ENCODE results near the gene SLC12A8. TPM values are rescaled to one million over a fixed set of nuclear protein-coding genes. Genes with fewer than 3 reads are reported as not detected.

The SLC12A8 gene
- total and polyA plus RNA-seq, 8 donors: 1.5 to 31.7 (median 12.3) TPM

- intact Hi-C loops (cut with DNase I; ENCODE audit: low total_unique reads): no loop called here
- peaks cover 0 to 9% (median 3%) of the 10 kb centered on the region in 4 donors for H3K36me3 ChIP-seq
- TF ChIP-seq EP300 (IDR thresholded peaks at IDR 0.05): no peak
- TF ChIP-seq POLR2A (IDR thresholded peaks at IDR 0.05): no peak
- no peak for TF ChIP-seq POLR2AphosphoS5 (IDR thresholded peaks at IDR 0.05)
- TF ChIP-seq, protein P1, sequence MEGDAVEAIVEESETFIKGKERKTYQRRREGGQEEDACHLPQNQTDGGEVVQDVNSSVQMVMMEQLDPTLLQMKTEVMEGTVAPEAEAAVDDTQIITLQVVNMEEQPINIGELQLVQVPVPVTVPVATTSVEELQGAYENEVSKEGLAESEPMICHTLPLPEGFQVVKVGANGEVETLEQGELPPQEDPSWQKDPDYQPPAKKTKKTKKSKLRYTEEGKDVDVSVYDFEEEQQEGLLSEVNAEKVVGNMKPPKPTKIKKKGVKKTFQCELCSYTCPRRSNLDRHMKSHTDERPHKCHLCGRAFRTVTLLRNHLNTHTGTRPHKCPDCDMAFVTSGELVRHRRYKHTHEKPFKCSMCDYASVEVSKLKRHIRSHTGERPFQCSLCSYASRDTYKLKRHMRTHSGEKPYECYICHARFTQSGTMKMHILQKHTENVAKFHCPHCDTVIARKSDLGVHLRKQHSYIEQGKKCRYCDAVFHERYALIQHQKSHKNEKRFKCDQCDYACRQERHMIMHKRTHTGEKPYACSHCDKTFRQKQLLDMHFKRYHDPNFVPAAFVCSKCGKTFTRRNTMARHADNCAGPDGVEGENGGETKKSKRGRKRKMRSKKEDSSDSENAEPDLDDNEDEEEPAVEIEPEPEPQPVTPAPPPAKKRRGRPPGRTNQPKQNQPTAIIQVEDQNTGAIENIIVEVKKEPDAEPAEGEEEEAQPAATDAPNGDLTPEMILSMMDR (IDR thresholded peaks at IDR 0.05): no peak
- no peak overlapping the region for H3K4me3 ChIP-seq
- no peak for DNase-seq
- H3K4me1 ChIP-seq: peaks cover 0 to 4% (median 0%) of the 10 kb centered on the region in 4 donors
- H3K27me3 ChIP-seq: no peaks in the 10 kb centered on the region
- H3K27ac ChIP-seq: no peak overlapping the region
- 92 to 97% (median 93%) methylated on average over 4 of the region's 4 CpGs for WGBS, 5 donors
- no peaks in the 10 kb centered on the region for H3K9me3 ChIP-seq
Observed at GRCh38 chr3:125109536-125109925, 103.0 kb downstream of the SLC12A8 start.

GRCh38 chr3:125108833-125109535 is 103.6 kb downstream of the SLC12A8 start:
- Histone ChIP-seq H3K27ac (no peak overlapping the region), H3K4me1 (peaks cover 0 to 4% (median 0%) of the 10 kb centered on the region in 4 donors), H3K36me3 (peaks cover 0 to 9% (median 3%) of the 10 kb centered on the region in 4 donors), H3K4me3 (no peak overlapping the region), H3K27me3 (no peaks in the 10 kb centered on the region), H3K9me3 (no peaks in the 10 kb centered on the region)
- intact Hi-C loops (cut with DNase I; ENCODE audit: low total_unique reads): no loop called here
- 84 to 94% (median 88%) methylated on average over 9 of the region's 9 CpGs for WGBS, 5 donors
- no peak for DNase-seq
- TF ChIP-seq EP300 (IDR thresholded peaks at IDR 0.05) (no peak), POLR2A (IDR thresholded peaks at IDR 0.05) (no peak), POLR2AphosphoS5 (IDR thresholded peaks at IDR 0.05) (no peak)
- TF ChIP-seq, protein P1 (IDR thresholded peaks at IDR 0.05): no peak

DNA sequence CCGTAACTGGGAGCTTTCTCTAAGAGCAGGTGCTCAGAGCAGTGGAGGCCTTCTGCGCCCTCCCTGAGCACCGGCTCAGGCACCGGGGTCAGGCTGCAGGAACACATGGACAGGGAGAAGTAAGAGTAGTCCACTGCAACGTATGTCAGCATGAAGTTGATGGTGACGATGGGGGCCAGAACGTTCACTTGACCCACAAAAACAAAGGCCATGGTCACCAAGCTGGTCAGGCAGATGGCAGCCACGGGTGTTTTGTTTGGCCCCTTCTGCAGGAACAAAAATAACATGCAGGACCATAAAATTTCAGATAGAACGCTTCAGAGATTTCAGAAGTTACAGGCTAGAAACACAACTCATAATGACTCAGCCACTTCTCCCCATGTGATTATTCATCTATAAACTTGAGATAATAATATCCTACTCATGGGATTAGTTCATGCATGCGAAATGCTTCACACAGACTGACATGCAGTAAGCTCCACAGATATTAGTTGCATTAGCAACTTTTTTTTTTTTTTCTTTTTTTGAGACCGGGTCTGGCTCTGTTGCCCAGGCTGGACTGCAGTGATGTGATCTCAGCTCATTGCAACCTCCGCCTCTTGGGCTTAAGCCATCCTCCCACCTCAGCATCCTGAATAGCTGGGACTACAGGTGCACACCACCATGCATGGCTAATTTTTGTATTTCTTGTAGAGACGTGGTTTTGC is 104.5 kb downstream of the SLC12A8 start:
- Histone ChIP-seq H3K27me3 (no peaks in the 10 kb centered on the region), H3K4me3 (no peak overlapping the region), H3K36me3 (peaks cover 0 to 9% (median 3%) of the 10 kb centered on the region in 4 donors), H3K27ac (peak overlapping the region in 1 of 5 donors; percentile 50), H3K4me1 (peaks cover 0 to 4% (median 0%) of the 10 kb centered on the region in 4 donors), H3K9me3 (no peaks in the 10 kb centered on the region)
- TF ChIP-seq, protein P1 (IDR thresholded peaks at IDR 0.05): no peak
- no peak for TF ChIP-seq POLR2A (IDR thresholded peaks at IDR 0.05)
- peak in 1 of 3 donors; percentile 13 for TF ChIP-seq POLR2AphosphoS5 (IDR thresholded peaks at IDR 0.05)
- no peak for DNase-seq
- intact Hi-C loops (cut with DNase I; ENCODE audit: low total_unique reads): no loop called here
- 80 to 85% (median 82%) methylated on average over 13 of the region's 13 CpGs for WGBS, 5 donors

DNA sequence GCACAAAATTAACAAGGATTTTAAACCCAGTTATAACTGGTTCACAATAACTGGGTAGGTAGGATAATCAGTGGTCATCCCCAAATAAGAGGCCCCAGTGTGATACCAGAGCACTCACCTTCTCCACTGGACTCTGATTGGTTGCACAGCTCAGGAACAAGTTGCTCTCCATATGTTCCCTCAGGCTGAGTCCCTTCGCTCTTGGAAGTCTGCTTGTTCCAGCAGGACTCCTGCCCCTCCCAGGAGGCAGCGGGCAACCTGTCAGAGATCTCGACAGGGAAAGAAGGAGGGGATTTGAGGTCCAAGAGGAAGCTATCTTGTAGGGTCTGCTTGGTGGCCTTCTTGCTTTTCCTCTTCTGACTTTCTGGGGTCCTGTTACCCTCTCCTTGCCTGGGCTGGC is 105.2 kb downstream of the SLC12A8 start:
- Histone ChIP-seq H3K4me3 (no peak overlapping the region), H3K27me3 (no peaks in the 10 kb centered on the region), H3K27ac (no peak overlapping the region), H3K36me3 (peaks cover 0 to 9% (median 3%) of the 10 kb centered on the region in 4 donors), H3K4me1 (peaks cover 0 to 4% (median 0%) of the 10 kb centered on the region in 4 donors), H3K9me3 (no peaks in the 10 kb centered on the region)
- no peak for DNase-seq
- TF ChIP-seq, protein P1 (IDR thresholded peaks at IDR 0.05): no peak
- TF ChIP-seq EP300 (IDR thresholded peaks at IDR 0.05): no peak
- no peak for TF ChIP-seq POLR2AphosphoS5 (IDR thresholded peaks at IDR 0.05)
- no peak for TF ChIP-seq POLR2A (IDR thresholded peaks at IDR 0.05)
- WGBS, 5 donors: 92 to 96% (median 94%) methylated on average over 3 of the region's 3 CpGs
- intact Hi-C loops (cut with DNase I; ENCODE audit: low total_unique reads): no loop called here

All from stomach (tissue), 9 donors.